HCT116 (cell line): ENCODE measurements around the gene ITGB1BP1. TPM values are rescaled to one million over a fixed set of nuclear protein-coding genes. Genes with fewer than 3 reads are reported as not detected.

Source experiments
- ATAC-seq: fragments of 200-7000 bp; cut with Tn5 transposase; 2 replicates; pipeline ENCODE4 v1.9.1; 2020; ENCODE audit warnings: mild to moderate bottlenecking, moderate library complexity
- BruUV-seq: library from RNA; stranded (reverse); fragments of 400-500 nt; replicated peaks from 2 replicates; lab custom pipeline; 2021; lab: Mats Ljungman, UMichigan
- CTCF ChIA-PET: fragments of 300-600 bp; sonication (Branson Sonifier 250); formaldehyde crosslinking; loops from one replicate; lab custom pipeline; 2021; ENCODE audit warnings: antibody characterized with exemption; lab: Charles Lee
- POLR2A ChIA-PET: fragments of 300-600, 350-600 bp; sonication (Branson Sonifier 250); formaldehyde crosslinking; loops from one replicate; lab custom pipeline; 2021; ENCODE audit warnings: antibody characterized with exemption; lab: Charles Lee
- RAD21 ChIA-PET, 2 experiments: fragments of 300-600 bp; sonication (Branson Sonifier 250); formaldehyde crosslinking; loops; one replicate each; lab custom pipeline; 2023; ENCODE audit warnings: low total read pairs in 2 of 2; ENCODE audit not compliant: uncharacterized antibody in 2 of 2, unreplicated experiment in 2 of 2, low non-redundant PET in 1 of 2; lab: Charles Lee
- DNase-seq: peaks from one replicate; pipeline ENCODE4 v3.0.0-alpha.2; 2010; ENCODE audit warnings: low read depth, low spot score
- H2AFZ ChIP-seq: fragments of 200-600 bp; shearing (Covaris generic), sonication (generic); 2 replicates; pipeline ENCODE4 v1.6.1; 2017; ENCODE audit warnings: low read depth, mixed run types, mixed read lengths, antibody characterized with exemption, low read length; ENCODE audit not compliant: poor library complexity, severe bottlenecking
- H3K27ac ChIP-seq: 2 replicates; pipeline ENCODE4 v1.5.1; 2012; ENCODE audit warnings: low read depth, low read length
- H3K27me3 ChIP-seq: fragments of 200-600 bp; sonication (generic); 2 replicates; pipeline ENCODE4 v1.6.1; 2016; ENCODE audit warnings: mixed run types, low read length, mixed read lengths; ENCODE audit not compliant: insufficient read depth
- H3K36me3 ChIP-seq, 2 experiments: fragments of 200-500 bp in 1 of 2; fragments of 200-600 bp in 1 of 2; sonication (Bioruptor generic) in 1 of 2; sonication (generic) in 1 of 2; 2 replicates each; pipeline versions ENCODE4 v1.5.1 to v1.6.1; 2014 to 2016; ENCODE audit warnings: low read length in 2 of 2, inconsistent platforms in 1 of 2, mixed read lengths in 1 of 2, mixed run types in 1 of 2; ENCODE audit not compliant: insufficient read depth in 2 of 2, control insufficient read depth in 1 of 2
- H3K4me1 ChIP-seq, 2 experiments: fragments of 200-600 bp in 1 of 2; sonication (generic) in 1 of 2; 2 replicates each; pipeline versions ENCODE4 v1.5.1 to v1.6.1; 2012 to 2017; ENCODE audit warnings: low read length in 2 of 2, inconsistent platforms in 1 of 2, mild to moderate bottlenecking in 1 of 2, mixed read lengths in 1 of 2, mixed run types in 1 of 2, moderate library complexity in 1 of 2; ENCODE audit not compliant: insufficient read depth in 2 of 2, control insufficient read depth in 1 of 2
- H3K4me2 ChIP-seq: fragments of 200-600 bp; sonication (generic); 2 replicates; pipeline ENCODE4 v1.6.1; 2017; ENCODE audit warnings: mixed run types, low read length, mixed read lengths
- H3K4me3 ChIP-seq, 2 experiments: fragments of 200-600 bp in 1 of 2; sonication (generic) in 1 of 2; replicated peaks in 1 of 2; 2 replicates each; pipeline ENCODE4 v1.5.1; 2011 to 2016; ENCODE audit warnings: low read length in 2 of 2, control low read depth in 1 of 2, low read depth in 1 of 2, mild to moderate bottlenecking in 1 of 2, mixed read lengths in 1 of 2, mixed run types in 1 of 2
- H3K79me2 ChIP-seq: fragments of 200-600 bp; sonication (generic); 2 replicates; pipeline ENCODE4 v1.6.1; 2017; ENCODE audit warnings: mild to moderate bottlenecking, mixed run types, low read length, moderate library complexity, mixed read lengths; ENCODE audit not compliant: insufficient read depth
- H3K9ac ChIP-seq: fragments of 200-600 bp; sonication (generic); 2 replicates; pipeline ENCODE4 v1.6.1; 2016; ENCODE audit warnings: low read length, mixed read lengths
- H3K9me2 ChIP-seq: fragments of 200-600 bp; sonication (generic), shearing (Covaris generic); 2 replicates; pipeline ENCODE4 v1.6.1; 2017; ENCODE audit warnings: mixed run types, mild to moderate bottlenecking, moderate library complexity; ENCODE audit not compliant: insufficient read depth
- H3K9me3 ChIP-seq, 2 experiments: fragments of 200-500 bp in 1 of 2; fragments of 200-600 bp in 1 of 2; sonication (Bioruptor generic) in 1 of 2; sonication (generic) in 1 of 2; 2 replicates each; pipeline ENCODE4 v1.6.1; 2014 to 2017; ENCODE audit warnings: low read length in 2 of 2, mixed read lengths in 2 of 2, inconsistent platforms in 1 of 2, low read depth in 1 of 2, mild to moderate bottlenecking in 1 of 2, mixed run types in 1 of 2, moderate library complexity in 1 of 2; ENCODE audit not compliant: control insufficient read depth in 1 of 2, insufficient read depth in 1 of 2
- H4K20me1 ChIP-seq: fragments of 200-600 bp; sonication (generic), shearing (Covaris generic); 2 replicates; pipeline ENCODE4 v1.6.1; 2017; ENCODE audit warnings: mixed run types, mild to moderate bottlenecking, moderate library complexity; ENCODE audit not compliant: insufficient read depth
- CBX3 ChIP-seq: IDR thresholded peaks from 2 replicates; pipeline ENCODE4 v1.6.1; 2012; ENCODE audit warnings: low read depth
- CEBPB ChIP-seq: IDR thresholded peaks from 2 replicates; pipeline ENCODE4 v1.6.1; 2012; ENCODE audit warnings: low read depth
- EGR1 ChIP-seq: IDR thresholded peaks from 2 replicates; pipeline ENCODE4 v1.6.1; 2012; ENCODE audit warnings: low read depth
- ELF1 ChIP-seq: IDR thresholded peaks from 2 replicates; pipeline ENCODE4 v1.6.1; 2012; ENCODE audit warnings: low read depth, borderline replicate concordance
- EZH2 ChIP-seq: fragments of 200-600 bp; sonication (generic); IDR thresholded peaks from 2 replicates; pipeline ENCODE4 v1.6.1; 2017; ENCODE audit warnings: antibody characterized with exemption, mixed run types
- EZH2phosphoT487 ChIP-seq: fragments of 200-600 bp; IDR thresholded peaks from 2 replicates; pipeline ENCODE4 v1.6.1; 2018; ENCODE audit warnings: antibody characterized with exemption, borderline replicate concordance
- FOSL1 ChIP-seq: IDR thresholded peaks from 2 replicates; pipeline ENCODE4 v1.6.1; 2012; ENCODE audit warnings: low read depth
- JUND ChIP-seq: IDR thresholded peaks from 2 replicates; pipeline ENCODE4 v1.6.1; 2012
- MAX ChIP-seq: IDR thresholded peaks from 2 replicates; pipeline ENCODE4 v1.6.1; 2012
- POLR2A ChIP-seq: IDR thresholded peaks from 2 replicates; pipeline ENCODE4 v1.7.0; 2011; ENCODE audit warnings: borderline replicate concordance; ENCODE audit not compliant: insufficient read depth, insufficient read length; ENCODE audit errors: extremely low read depth
- POLR2AphosphoS5 ChIP-seq: IDR thresholded peaks from 2 replicates; pipeline ENCODE4 v1.6.1; 2011; ENCODE audit warnings: mild to moderate bottlenecking, low read depth, low read length, moderate library complexity
- SP1 ChIP-seq: IDR thresholded peaks from 2 replicates; pipeline ENCODE4 v1.6.1; 2012; ENCODE audit warnings: low read depth
- TCF7L2 ChIP-seq: IDR thresholded peaks from 2 replicates; pipeline ENCODE4 v1.7.0; 2011; ENCODE audit warnings: borderline replicate concordance, inconsistent platforms; ENCODE audit not compliant: insufficient read depth, insufficient read length; ENCODE audit errors: extremely low read depth
- YY1 ChIP-seq: IDR thresholded peaks from 2 replicates; pipeline ENCODE4 v1.6.1; 2011; ENCODE audit warnings: low read length, low read depth, moderate library complexity, mild to moderate bottlenecking; ENCODE audit not compliant: insufficient replicate concordance; ENCODE audit errors: extremely low read depth
- ZFX ChIP-seq: fragments of 450-650 bp; IDR thresholded peaks from 2 replicates; pipeline ENCODE4 v1.6.1; 2017
- intact Hi-C: fragments of 100-400 bp; cut with micrococcal nuclease; formaldehyde crosslinking; loops from 2 replicates; pipeline ENCODE4 v1.10.0; 2022
- total RNA-seq: library from RNA; stranded (reverse); gene quantifications from one replicate; pipeline ENCODE4 v1.2.1, GENCODE V29; 2021; ENCODE audit not compliant: unreplicated experiment
- TF ChIP-seq, protein P1 (sequence below): IDR thresholded peaks from 2 replicates; pipeline ENCODE4 v1.6.1; 2011; ENCODE audit warnings: mild to moderate bottlenecking, low read length, moderate library complexity; ENCODE audit not compliant: insufficient replicate concordance; ENCODE audit errors: extremely low read depth
- TF ChIP-seq, protein P2 (sequence below), 3 experiments: fragments of 200-600 bp in 1 of 3; sonication (generic) in 1 of 3; IDR thresholded peaks in 2 of 3; conservative IDR thresholded peaks in 1 of 3; 2 replicates each; pipeline ENCODE4 v1.5.1; 2012 to 2017; ENCODE audit warnings: low read depth in 2 of 3, low read length in 2 of 3, antibody characterized with exemption in 1 of 3, borderline replicate concordance in 1 of 3, control low read depth in 1 of 3, mild to moderate bottlenecking in 1 of 3, mixed read lengths in 1 of 3, mixed run types in 1 of 3, moderate library complexity in 1 of 3; ENCODE audit not compliant: insufficient read depth in 1 of 3

ITGB1BP1 gene
- total RNA-seq, 1 experiment from 2014 or later, result 86.9 TPM

DNA sequence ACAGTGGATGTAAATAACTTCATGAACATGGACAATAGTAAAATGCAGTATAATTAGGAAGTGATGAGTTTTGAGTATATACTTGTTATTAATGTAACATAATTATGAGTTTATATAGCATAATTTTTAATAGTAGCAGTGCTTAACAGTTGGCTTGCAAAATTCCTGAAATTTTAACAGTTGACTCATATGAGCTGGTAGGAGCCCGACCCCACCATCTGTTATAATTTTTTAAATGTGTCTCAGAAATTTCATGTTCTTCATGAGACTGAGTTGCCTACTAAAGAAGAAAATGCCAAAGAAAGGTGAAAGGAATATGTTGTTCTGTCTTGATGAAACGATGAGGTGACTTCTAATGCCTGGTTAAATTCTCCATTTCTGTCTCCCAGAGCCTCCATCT lies 62.6 kb downstream of the ITGB1BP1 start:
- H3K4me2 ChIP-seq, result no peak overlapping the region
- peaks cover 0 to 10% of the 10 kb centered on the region in 2 experiments; a peak in 2 of 4 replicates for H3K4me1 ChIP-seq
- H4K20me1 ChIP-seq, result no peaks in the 10 kb centered on the region
- no peak overlapping the region for H3K4me3 ChIP-seq
- no peaks in the 10 kb centered on the region for H3K9me3 ChIP-seq
- no peaks in the 10 kb centered on the region for H3K9me2 ChIP-seq
- H3K36me3 ChIP-seq, result peaks cover 2 to 7% of the 10 kb centered on the region in 2 experiments; a peak in 1 of 4 replicates
- no TSS peak for BruUV-seq
- ChIA-PET CTCF (no interaction called here), POLR2A (no interaction called here), RAD21 (no interaction called here)
- no peak overlapping the region for H3K9ac ChIP-seq
- no peak overlapping the region for H2AFZ ChIP-seq
- no peaks in the 10 kb centered on the region for H3K79me2 ChIP-seq
- TF ChIP-seq POLR2A (no peak), CEBPB (no peak), TCF7L2 (no peak), FOSL1 (no peak), ELF1 (no peak), ZFX (no peak), POLR2AphosphoS5 (no peak), MAX (no peak), JUND (no peak), YY1 (no peak), SP1 (no peak), EGR1 (no peak), EZH2 (no peak), EZH2phosphoT487 (no peak), CBX3 (no peak)
- TF ChIP-seq, protein P1, sequence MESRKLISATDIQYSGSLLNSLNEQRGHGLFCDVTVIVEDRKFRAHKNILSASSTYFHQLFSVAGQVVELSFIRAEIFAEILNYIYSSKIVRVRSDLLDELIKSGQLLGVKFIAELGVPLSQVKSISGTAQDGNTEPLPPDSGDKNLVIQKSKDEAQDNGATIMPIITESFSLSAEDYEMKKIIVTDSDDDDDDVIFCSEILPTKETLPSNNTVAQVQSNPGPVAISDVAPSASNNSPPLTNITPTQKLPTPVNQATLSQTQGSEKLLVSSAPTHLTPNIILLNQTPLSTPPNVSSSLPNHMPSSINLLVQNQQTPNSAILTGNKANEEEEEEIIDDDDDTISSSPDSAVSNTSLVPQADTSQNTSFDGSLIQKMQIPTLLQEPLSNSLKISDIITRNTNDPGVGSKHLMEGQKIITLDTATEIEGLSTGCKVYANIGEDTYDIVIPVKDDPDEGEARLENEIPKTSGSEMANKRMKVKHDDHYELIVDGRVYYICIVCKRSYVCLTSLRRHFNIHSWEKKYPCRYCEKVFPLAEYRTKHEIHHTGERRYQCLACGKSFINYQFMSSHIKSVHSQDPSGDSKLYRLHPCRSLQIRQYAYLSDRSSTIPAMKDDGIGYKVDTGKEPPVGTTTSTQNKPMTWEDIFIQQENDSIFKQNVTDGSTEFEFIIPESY, result no peak
- TF ChIP-seq, protein P2, sequence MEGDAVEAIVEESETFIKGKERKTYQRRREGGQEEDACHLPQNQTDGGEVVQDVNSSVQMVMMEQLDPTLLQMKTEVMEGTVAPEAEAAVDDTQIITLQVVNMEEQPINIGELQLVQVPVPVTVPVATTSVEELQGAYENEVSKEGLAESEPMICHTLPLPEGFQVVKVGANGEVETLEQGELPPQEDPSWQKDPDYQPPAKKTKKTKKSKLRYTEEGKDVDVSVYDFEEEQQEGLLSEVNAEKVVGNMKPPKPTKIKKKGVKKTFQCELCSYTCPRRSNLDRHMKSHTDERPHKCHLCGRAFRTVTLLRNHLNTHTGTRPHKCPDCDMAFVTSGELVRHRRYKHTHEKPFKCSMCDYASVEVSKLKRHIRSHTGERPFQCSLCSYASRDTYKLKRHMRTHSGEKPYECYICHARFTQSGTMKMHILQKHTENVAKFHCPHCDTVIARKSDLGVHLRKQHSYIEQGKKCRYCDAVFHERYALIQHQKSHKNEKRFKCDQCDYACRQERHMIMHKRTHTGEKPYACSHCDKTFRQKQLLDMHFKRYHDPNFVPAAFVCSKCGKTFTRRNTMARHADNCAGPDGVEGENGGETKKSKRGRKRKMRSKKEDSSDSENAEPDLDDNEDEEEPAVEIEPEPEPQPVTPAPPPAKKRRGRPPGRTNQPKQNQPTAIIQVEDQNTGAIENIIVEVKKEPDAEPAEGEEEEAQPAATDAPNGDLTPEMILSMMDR (IDR thresholded peaks at IDR 0.05 in 2 of 3, conservative IDR thresholded peaks at IDR 0.05 in 1 of 3; ENCODE audit: borderline replicate concordance in 1 of 3, insufficient read depth in 1 of 3, low read depth in 2 of 3, low read length in 2 of 3), result no peak
- H3K27ac ChIP-seq, result no peak overlapping the region
- intact Hi-C loops, result no loop called here
- H3K27me3 ChIP-seq, result no peaks in the 10 kb centered on the region
- DNase-seq (no peak), ATAC-seq (no peak)
